Stimulated activated memory B cell treated with anti-CD40 and anti-IgM and Interleukin-4, amounts not matched to agents 10 μg/mL and 1 μg/mL and 100 μg/mL, for 72 hours (primary cell): Measurements from ENCODE around the gene SLC2A3.
"Not testable (repeated sequence)": the region's sequence is repeated elsewhere in the genome, so short reads cannot be mapped to it uniquely, and the experiment has no call there.

Source experiments
- ATAC-seq: fragments of 150-1000 bp; cut with Tn5 transposase; 2 replicates; pipeline ENCODE4 v1.10.0; 2021
- H3K27ac Mint-ChIP-seq: one replicate; pipeline ENCODE4 v1.8.0; 2022; ENCODE audit warnings: mild to moderate bottlenecking, mixed read lengths
- H3K27me3 Mint-ChIP-seq: one replicate; pipeline ENCODE4 v1.8.0; 2022; ENCODE audit warnings: mixed read lengths
- H3K36me3 Mint-ChIP-seq: one replicate; pipeline ENCODE4 v1.8.0; 2022; ENCODE audit warnings: mixed read lengths
- H3K4me1 Mint-ChIP-seq: one replicate; pipeline ENCODE4 v1.8.0; 2022; ENCODE audit warnings: mixed read lengths
- H3K4me3 Mint-ChIP-seq: one replicate; pipeline ENCODE4 v1.8.0; 2022; ENCODE audit warnings: mild to moderate bottlenecking, moderate library complexity, mixed read lengths
- H3K9me3 Mint-ChIP-seq: one replicate; pipeline ENCODE4 v1.8.0; 2022; ENCODE audit warnings: mixed read lengths

SLC2A3 gene

DNA sequence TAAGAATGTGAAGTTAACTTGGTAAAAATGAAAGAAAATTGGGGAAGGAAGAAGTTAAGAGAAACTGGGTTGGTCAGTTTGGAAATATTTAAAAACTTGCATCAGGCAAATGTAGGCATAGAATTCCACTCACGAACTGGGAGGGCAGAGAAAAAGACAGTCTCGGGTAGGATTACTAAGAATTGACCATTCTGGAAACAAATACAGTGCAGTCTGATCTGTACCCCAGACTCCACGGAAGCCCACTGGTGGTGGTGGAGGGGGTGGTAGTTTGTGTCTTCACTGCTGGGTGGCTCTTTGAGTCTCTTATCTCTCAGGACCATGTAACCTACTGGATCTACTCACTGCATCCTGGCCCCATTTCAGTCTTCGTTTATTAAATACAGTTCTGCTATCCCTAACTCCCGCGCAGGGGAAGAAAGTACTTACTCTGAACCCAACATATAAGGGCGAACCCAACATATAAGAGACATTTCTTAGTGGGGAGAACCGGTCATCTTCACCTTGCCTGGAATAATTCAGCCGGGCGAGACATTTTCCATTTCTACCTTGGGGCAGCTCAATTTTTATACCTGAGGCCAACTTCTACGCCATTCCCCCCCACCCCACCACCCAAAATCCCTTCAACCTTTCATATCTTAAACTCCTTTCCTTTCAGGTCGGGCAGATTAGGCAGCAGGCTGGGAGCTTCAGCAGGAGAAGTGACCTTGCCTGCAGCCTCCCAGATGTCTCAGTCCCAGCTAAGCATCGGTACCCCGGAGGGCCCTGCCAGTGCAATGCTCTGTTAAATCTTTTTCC lies 1.7 kb downstream of the SLC2A3 start:
- Mint-ChIP-seq H3K27me3 (no peaks in the 10 kb centered on the region), H3K4me3 (no peak overlapping the region), H3K4me1 (peaks cover 17% of the 10 kb centered on the region), H3K9me3 (no peaks in the 10 kb centered on the region), H3K36me3 (peaks cover 21% of the 10 kb centered on the region), H3K27ac (no peak overlapping the region)
- ATAC-seq, result no peak

DNA sequence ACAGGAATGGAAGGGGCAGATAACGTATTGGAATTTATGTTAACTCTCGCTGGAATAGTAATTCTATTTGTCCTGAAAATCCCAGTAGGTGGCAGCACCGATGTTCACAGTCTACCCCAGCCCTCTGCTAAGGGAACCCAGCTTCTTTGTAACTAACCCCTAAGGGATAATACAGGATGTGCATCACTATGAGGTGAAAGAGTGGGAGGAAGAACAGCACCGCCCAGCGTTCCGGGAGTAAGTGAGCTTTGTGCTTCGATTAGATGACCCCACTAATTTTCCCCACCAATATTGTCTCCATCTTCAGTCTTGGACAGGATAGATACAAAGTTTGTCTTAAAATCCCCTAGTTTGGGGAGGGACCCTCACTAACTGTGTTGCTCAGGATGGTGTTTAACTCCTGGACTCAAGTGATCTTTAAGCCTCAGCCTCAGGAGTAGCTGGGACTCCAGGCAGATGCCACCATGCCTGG lies 2.7 kb downstream of the SLC2A3 start:
- H3K4me3 Mint-ChIP-seq, result no peak overlapping the region
- no peak overlapping the region for H3K27ac Mint-ChIP-seq
- no peaks in the 10 kb centered on the region for H3K9me3 Mint-ChIP-seq
- H3K4me1 Mint-ChIP-seq, result peaks cover 17% of the 10 kb centered on the region
- ATAC-seq, result peak; percentile 95
- H3K36me3 Mint-ChIP-seq, result peaks cover 30% of the 10 kb centered on the region
- H3K27me3 Mint-ChIP-seq, result no peaks in the 10 kb centered on the region

DNA sequence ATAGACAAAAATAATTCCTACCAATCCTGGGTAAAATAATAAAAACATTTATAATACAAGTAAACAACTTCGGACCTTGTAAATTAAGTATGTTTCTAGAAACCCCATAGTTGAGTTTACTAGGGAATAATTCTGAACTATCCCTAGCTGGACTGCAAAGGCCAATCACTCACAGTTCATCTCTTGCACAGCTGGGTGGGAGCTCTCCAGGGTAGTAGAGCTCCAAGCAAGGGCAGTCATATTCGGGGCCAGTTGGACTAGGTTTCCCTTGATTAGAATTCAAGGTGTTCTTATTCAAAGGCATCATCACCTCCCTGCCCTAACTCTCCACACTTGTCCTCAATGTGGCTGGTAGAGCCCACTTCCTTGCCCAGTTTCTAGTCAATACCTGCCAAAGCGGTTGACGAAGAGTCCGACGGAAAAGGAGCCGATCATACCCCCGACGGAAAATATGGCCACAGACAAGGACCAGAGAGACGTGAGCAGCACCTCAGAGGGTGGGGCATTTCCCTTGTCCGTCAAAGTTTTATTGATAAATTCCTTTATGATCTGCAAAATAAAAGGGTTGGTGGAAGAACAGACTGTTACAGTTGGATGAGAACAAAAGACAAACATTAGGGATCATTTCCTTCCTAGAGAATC lies 3.3 kb downstream of the SLC2A3 start:
- Mint-ChIP-seq H3K36me3 (peaks cover 31% of the 10 kb centered on the region), H3K4me1 (peaks cover 12% of the 10 kb centered on the region)
- H3K4me3 Mint-ChIP-seq, H3K27ac Mint-ChIP-seq, ATAC-seq, H3K27me3 Mint-ChIP-seq, H3K9me3 Mint-ChIP-seq: not testable (repeated sequence)

DNA sequence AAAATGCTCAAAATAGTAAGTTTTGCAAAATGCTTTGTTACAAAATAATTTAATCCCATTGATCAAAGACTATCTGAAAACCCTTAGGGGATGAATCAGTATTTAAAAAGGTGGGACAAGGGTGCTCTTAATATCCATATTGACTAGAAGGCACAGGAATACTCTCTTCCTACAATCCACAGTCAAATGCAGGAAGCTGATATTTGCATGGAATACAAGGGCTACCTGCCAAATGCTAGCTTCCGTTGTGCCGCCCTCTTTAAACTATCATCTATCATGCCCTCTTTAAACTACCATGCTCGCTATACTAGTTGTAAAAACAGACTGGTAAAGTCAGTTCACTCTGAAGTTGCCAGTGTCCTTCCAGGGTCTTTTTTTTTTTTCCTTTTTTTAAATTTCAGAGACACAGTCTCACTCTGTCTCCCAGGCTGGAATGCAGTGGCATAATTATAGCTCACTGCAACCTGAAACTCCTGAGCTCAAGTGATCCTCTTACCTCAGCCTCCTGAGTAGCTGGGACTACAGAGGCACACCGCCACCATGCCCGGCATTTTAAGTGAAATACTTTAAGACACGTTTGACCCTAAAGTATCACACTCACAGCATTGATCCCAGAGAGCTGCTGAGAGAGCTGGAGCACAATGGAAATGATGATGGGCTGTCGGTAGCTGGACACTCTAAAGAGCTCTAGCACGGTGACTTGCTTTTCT lies 6.7 kb downstream of the SLC2A3 start:
- Mint-ChIP-seq H3K4me3 (no peak overlapping the region), H3K9me3 (no peaks in the 10 kb centered on the region), H3K27me3 (no peaks in the 10 kb centered on the region), H3K36me3 (peaks cover 54% of the 10 kb centered on the region), H3K4me1 (peaks cover 13% of the 10 kb centered on the region), H3K27ac (no peak overlapping the region)
- ATAC-seq, result no peak

DNA sequence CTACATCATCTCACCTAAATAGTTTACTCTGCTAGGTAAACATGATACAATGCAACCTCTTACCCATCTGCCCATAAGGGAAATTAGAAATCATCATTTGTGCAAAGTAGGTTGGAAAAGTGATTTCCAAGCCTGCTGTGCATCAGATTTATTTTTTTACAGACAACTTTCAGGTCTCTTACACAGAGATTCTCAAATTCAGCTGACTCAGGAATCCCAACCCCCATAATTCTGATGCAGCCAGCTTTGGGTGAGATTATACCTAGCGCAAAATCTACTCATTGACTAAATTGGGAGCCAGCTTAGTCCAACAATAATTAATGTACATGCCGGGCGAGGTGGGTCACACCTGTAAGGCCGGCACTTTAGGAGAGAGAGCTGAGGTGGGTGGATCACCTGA lies 8.5 kb downstream of the SLC2A3 start:
- no peak overlapping the region for H3K4me3 Mint-ChIP-seq
- no peak for ATAC-seq
- no peak overlapping the region for H3K27ac Mint-ChIP-seq
- H3K27me3 Mint-ChIP-seq, result no peaks in the 10 kb centered on the region
- H3K36me3 Mint-ChIP-seq, result peaks cover 66% of the 10 kb centered on the region
- H3K9me3 Mint-ChIP-seq, result no peaks in the 10 kb centered on the region
- peaks cover 13% of the 10 kb centered on the region for H3K4me1 Mint-ChIP-seq

DNA sequence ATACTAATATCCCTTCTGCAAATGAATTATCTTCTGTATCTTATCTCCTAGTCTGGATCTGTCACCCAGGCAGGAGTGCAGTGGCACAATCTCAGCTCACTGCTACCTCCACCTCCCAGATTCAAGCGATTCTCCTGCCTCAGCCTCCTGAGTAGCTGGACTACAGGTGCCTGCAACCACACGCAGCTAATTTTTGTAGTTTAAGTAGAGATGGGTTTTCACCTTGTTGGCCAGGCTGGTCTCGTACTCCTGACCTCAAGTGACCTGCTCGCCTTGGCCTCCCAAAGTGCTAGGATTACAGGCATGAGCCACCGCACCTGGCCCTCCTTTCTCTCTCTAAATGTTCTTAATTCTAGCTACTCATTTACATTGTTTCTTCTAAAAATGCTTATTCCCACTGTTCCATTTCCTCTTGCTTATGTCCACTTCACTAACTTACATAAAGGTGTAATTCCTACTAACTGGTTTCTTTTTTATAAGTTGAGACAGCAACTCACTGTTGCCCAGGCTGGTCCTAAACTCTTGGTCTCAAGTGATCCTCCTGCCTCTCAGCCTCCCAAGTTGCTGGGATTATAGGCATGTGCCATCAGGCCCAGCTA lies 9.8 kb downstream of the SLC2A3 start:
- Mint-ChIP-seq H3K36me3 (peaks cover 69% of the 10 kb centered on the region), H3K4me1 (peaks cover 13% of the 10 kb centered on the region)
- not testable (repeated sequence) for H3K27me3 Mint-ChIP-seq, ATAC-seq, H3K9me3 Mint-ChIP-seq, H3K4me3 Mint-ChIP-seq, H3K27ac Mint-ChIP-seq

DNA sequence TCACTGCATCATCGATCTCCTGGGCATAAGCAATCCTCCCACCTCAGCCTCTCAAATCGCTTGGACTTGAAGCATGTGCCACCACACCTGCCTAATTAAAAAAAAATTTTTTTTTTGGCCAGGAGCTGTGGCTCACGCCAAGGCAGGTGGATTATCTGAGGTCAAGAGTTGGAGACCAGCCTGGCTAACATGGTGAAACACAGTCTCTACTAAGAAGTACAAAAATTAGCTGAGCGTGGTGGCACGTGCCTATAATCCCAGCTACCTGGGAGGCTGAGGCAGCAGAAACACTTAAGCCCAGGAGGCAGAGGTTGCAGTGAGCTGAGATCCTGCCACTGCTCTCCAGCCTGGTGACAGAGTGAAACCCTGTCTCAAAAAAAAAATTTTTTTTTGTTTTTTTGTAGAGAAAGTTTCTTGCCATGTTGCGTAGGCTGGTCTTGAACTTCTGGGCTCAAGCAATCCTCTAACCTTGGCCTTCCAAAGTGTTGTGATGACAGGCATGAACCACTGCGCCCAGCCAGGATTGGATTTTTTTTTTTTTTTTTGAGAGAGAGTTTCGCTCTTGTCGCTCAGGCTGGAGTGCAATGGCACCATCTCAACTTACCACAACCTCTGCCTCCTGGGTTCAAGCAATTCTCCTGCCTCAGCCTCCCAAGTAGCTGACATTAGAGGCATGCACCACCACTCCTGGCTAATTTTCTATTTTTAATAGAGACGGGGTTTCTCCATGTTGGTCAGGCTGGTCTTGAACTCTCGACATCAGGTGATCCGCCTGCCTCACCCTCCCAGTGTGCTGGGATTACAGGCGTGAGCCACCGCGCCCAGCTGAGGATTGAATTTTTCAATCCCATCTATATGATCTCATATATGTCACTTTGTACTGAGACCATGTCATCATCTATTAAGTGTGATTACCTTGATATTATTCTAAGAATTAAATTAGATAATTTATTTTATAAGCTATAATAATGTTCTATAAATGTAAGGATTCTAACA lies 12.4 kb downstream of the SLC2A3 start:
- H3K4me3 Mint-ChIP-seq, result no peak overlapping the region
- peaks cover 23% of the 10 kb centered on the region for H3K4me1 Mint-ChIP-seq
- H3K27ac Mint-ChIP-seq, result no peak overlapping the region
- H3K9me3 Mint-ChIP-seq, result no peaks in the 10 kb centered on the region
- no peaks in the 10 kb centered on the region for H3K27me3 Mint-ChIP-seq
- ATAC-seq, result no peak
- peaks cover 72% of the 10 kb centered on the region for H3K36me3 Mint-ChIP-seq

DNA sequence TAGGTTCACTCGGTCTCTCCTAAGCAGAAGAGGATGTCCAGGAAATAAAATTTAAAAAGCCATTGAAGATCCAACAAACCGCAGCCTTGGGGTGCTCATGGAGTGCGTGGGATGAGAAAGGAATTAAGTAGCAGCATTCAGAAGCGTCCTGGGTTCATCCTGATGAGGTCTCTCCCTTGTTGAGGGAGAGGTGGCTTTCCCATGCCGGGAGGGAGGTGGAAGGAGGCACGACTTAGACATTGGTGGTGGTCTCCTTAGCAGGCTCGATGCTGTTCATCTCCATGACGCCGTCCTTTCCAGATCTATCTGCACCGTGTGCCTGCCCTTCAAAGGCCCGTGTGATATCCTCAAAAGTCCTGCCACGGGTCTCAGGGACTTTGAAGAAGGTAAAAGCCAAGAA lies 14.8 kb downstream of the SLC2A3 start:
- not testable (repeated sequence) for H3K27ac Mint-ChIP-seq, ATAC-seq, H3K27me3 Mint-ChIP-seq, H3K9me3 Mint-ChIP-seq, H3K4me3 Mint-ChIP-seq
- peaks cover 19% of the 10 kb centered on the region for H3K4me1 Mint-ChIP-seq
- peaks cover 68% of the 10 kb centered on the region for H3K36me3 Mint-ChIP-seq

DNA sequence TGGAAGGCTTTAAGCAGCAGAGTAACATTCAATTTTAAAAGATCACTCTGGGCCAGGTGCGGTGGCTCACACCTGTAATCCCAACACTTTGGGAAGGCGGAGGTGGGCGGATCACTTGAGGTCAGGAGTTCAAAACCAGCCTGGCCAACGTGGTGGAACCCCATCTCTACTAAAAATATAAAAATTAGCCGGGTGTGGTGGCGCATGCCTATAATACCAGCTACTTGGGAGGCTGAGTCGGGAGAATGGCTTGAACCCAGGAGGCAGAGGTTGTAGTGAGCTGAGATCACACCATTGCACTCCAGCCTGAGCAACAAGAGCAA lies 17.8 kb downstream of the SLC2A3 start:
- not testable (repeated sequence) for H3K27me3 Mint-ChIP-seq, H3K27ac Mint-ChIP-seq, H3K4me3 Mint-ChIP-seq, ATAC-seq, H3K9me3 Mint-ChIP-seq
- peaks cover 19% of the 10 kb centered on the region for H3K4me1 Mint-ChIP-seq
- H3K36me3 Mint-ChIP-seq, result peaks cover 48% of the 10 kb centered on the region

DNA sequence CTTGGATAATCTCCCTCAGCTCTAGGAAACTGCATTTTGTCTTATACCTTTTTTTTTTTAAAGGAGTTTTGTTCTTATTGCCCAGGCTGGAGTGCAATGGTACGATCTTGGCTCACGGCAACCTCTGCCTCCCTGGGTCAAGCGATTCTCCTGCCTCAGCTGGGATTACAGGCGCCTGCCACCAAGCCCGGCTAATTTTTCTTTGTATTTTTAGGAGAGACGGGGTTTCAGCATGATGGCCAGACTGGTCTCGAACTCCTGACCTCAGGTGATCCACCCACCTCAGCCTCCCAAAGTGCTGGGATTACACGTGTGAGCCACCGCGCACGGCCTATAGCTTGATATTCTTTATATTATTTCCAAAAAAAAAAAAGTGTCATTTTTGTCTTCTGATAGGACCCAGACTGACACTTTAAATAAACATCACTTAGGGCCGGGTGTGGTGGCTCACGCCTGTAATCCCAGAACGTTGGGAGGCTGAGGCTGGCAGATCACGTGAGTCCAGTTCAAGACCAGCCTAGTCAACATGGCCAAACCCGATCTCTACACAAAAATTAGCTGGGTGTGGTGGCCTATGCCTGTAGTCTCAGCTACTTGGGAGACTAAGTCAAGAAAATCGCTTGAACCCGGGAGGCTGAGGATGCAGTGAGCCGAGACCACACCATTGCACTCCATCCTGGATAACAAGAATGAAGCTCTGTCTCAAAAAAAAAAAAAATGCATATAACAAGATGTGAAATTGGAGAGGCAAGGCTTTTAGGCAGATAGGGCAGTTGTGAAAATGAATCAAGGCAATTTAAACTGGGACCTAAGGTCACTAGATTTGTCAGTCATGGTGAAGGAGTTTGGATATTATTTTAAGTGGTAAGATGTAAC lies 18.4 kb downstream of the SLC2A3 start:
- Mint-ChIP-seq H3K36me3 (peaks cover 44% of the 10 kb centered on the region), H3K9me3 (no peaks in the 10 kb centered on the region), H3K4me1 (peaks cover 19% of the 10 kb centered on the region), H3K27me3 (no peaks in the 10 kb centered on the region), H3K27ac (no peak overlapping the region), H3K4me3 (no peak overlapping the region)
- no peak for ATAC-seq

DNA sequence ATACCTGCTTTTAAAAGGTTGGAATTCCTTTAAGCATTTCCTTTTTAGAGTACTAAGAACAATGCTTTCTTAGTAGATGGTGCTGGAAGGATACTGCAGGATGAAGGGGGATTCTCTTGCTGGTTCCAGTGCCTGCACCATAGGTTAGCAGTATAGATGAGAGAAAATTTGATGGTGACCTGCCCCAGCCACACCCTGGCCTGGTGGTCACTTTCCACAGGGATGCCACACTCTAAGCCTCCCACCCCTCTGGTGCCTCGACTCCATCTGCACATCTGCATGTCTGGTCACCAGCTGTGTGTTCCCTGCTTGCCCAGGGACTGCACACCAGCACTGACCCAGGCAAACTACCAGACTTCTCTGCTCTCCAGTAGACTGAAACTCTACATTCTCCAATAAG lies 19.1 kb downstream of the SLC2A3 start:
- Mint-ChIP-seq H3K4me1 (peaks cover 19% of the 10 kb centered on the region), H3K4me3 (no peak overlapping the region), H3K27ac (no peak overlapping the region), H3K36me3 (peaks cover 40% of the 10 kb centered on the region), H3K27me3 (no peaks in the 10 kb centered on the region), H3K9me3 (no peaks in the 10 kb centered on the region)
- no peak for ATAC-seq

DNA sequence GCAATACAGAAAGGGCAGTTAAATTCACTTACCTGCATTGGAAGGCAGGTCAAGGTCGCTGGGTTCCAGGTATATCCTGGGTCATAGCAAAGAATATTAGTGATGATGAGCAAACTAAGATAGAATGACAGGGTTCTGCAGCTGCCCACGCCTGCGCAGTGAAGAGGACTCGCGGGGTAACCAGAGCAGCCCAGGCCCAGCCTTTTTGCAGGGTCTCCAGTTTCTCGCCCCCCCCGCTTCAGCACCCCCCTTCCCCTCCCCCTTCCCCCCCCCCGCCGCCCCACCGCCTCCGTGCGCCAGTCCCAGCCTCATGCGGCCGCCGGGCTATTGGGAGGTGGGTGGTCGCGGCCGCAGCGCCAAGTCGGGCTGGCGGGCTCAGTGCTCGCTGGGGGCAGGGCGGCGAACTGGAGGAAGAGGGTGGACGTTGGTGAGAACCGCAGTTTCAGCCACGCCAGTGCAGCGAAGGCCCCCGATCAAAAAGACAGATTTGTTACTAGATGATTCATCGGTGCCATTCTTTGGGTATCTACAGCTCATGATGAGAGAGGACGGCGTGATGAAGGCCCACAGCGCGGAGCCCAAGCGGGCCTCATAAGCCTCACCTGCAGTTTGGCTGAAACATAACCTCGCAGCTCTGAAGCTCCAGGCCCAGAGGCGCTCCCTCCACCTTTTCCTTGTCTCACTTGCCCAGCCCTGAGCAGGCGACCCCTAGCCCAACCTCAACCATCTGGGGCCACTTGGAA lies 20.2 kb downstream of the SLC2A3 start:
- H3K36me3 Mint-ChIP-seq, result peaks cover 30% of the 10 kb centered on the region
- no peak overlapping the region for H3K27ac Mint-ChIP-seq
- H3K9me3 Mint-ChIP-seq, result no peaks in the 10 kb centered on the region
- peaks cover 11% of the 10 kb centered on the region for H3K4me1 Mint-ChIP-seq
- no peak overlapping the region for H3K4me3 Mint-ChIP-seq
- no peaks in the 10 kb centered on the region for H3K27me3 Mint-ChIP-seq
- no peak for ATAC-seq

DNA sequence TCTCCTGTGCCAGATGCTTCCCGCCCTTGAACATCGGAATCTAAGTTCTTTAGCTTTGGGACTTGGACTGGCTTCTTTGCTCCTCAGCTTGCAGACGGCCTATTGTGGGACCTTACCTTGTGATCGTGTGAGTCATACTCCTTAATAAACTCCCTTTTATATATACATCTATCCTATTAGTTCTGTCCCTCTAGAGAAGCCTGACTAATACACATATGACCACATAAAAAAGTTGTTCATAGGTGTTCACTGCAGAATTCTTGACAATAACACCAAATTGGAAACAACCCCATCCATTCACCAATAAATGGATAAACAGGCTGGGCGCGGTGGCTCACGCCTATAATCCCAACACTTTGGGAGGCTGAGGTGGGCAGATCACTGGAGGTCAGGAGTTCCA lies 25.9 kb downstream of the SLC2A3 start:
- not testable (repeated sequence) for ATAC-seq, H3K36me3 Mint-ChIP-seq, H3K4me1 Mint-ChIP-seq

More for the DNA sequence above, 25.9 kb downstream of the SLC2A3 start:
- H3K9me3 Mint-ChIP-seq, H3K27me3 Mint-ChIP-seq, H3K4me3 Mint-ChIP-seq, H3K27ac Mint-ChIP-seq: not testable (repeated sequence)
